Loucy (cell line): Measurements from ENCODE around the gene PPIAL4G.
"Not testable (repeated sequence)": the region's sequence is repeated elsewhere in the genome, so short reads cannot be mapped to it uniquely, and the experiment has no call there.

Experiments used
- EZH2phosphoT487 ChIP-seq: fragments of 200-600 bp; IDR thresholded peaks from 2 replicates; pipeline ENCODE4 v1.6.1; 2018; ENCODE audit warnings: antibody characterized with exemption, mild to moderate bottlenecking, moderate library complexity, borderline replicate concordance
- TF ChIP-seq, protein P1 (sequence below): fragments of 200-600 bp; sonication (generic); conservative IDR thresholded peaks from 2 replicates; pipeline ENCODE4 v1.5.1; 2014; ENCODE audit warnings: mild to moderate bottlenecking, antibody characterized with exemption, low read length

DNA sequence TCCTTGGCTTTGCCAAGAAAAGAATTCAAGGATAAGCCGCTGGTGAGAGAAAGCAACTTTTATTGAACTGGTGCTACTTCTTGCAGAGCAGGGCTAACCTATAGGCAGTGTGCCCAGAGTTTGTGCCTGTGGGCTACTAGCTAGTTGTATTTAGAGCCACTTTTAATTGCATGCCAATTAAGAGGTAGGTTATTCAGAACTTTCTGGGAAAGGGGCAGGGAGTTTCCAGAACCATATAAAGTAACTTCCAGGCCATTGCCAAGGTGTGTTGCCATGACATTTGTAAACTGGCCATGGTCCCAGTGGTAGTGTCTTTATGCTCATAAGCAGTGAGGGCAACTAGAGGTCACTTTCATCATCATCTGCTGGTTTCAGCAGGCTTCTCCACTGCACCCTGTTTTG lies 50.2 kb downstream of the PPIAL4G start:
- TF ChIP-seq, protein P1, sequence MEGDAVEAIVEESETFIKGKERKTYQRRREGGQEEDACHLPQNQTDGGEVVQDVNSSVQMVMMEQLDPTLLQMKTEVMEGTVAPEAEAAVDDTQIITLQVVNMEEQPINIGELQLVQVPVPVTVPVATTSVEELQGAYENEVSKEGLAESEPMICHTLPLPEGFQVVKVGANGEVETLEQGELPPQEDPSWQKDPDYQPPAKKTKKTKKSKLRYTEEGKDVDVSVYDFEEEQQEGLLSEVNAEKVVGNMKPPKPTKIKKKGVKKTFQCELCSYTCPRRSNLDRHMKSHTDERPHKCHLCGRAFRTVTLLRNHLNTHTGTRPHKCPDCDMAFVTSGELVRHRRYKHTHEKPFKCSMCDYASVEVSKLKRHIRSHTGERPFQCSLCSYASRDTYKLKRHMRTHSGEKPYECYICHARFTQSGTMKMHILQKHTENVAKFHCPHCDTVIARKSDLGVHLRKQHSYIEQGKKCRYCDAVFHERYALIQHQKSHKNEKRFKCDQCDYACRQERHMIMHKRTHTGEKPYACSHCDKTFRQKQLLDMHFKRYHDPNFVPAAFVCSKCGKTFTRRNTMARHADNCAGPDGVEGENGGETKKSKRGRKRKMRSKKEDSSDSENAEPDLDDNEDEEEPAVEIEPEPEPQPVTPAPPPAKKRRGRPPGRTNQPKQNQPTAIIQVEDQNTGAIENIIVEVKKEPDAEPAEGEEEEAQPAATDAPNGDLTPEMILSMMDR: not testable (repeated sequence)
- TF ChIP-seq EZH2phosphoT487: not testable (repeated sequence)
